Stimulated activated CD8-positive, alpha-beta memory T cell treated with anti-CD3 and anti-CD28 coated beads, Interleukin-7, amount 100 ng/mL, for 24 hours (primary cell): Measurements from ENCODE around the gene HES5.

Experiments
- DNase-seq: peaks from one replicate; pipeline ENCODE4 v3.0.0-alpha.2; 2020; ENCODE audit warnings: low read depth

HES5 gene

DNA sequence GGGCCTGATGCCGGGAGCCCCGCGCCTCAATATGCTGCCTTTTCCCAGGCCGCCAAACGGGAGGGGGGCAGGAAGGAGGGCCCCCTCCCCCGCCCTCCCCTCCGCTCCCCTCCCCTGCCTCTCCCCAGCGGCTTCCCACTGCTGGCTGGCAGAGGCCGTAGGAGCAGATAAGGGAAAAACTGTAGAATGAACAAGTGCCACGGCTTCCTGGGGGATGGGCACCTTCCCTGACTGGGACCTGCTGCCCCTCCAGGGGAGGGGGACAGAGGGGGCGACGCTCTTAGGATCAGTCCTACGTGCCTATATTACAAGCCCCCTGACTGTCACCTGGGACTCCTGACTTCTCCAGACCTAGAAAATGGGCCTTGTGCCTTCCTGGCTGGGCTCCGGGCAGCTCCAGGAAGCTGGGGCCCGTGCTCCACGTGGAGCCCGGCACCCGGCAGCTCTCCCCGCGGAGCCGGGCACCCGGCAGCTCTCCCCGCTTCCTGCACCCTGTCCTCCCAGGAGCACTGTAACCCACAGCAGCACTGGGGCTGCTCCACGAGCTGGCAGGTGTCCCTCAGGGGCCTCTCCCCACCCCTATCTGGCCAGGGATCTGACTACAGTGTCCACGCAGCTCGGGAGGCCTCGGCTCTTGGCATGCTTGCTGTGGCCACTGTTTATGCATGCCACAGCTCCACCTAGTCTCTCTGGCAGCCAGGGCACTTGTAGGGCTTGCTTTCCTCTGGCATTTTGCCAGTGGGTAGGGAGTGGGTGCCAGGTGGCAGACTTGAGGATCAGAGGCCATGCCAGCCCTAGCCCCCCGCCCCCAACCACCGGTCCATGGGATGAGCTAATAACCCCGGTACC lies 674 bp upstream of the HES5 start:
- DNase-seq = no peak

GRCh38 chr1:2528966-2529783 lies 888 bp downstream of the HES5 start:
- no peak for DNase-seq

DNA sequence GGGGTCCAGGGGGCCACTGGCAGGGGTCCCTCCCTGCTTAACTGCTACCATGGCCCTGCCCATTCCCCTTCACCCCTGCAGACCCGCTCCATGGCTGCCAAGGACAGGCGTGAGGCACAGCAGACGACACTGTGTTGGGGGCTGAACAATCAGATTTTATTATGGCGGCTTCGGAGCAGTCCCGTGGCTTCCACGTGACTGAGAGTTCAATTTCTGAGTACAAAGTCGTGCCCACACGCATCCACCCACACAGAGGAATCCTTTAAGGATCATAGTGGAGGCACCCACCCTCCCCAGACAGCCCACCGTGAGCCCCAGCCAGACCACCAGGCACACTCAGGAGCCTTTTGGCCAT lies 1.5 kb downstream of the HES5 start:
- no peak for DNase-seq

GRCh38 chr1:2528016-2528415 lies 2.0 kb downstream of the HES5 start:
- DNase-seq = no peak

- DNase-seq = no peak
Measured at GRCh38 chr1:2527556-2527860, 2.6 kb downstream of the HES5 start.

DNA sequence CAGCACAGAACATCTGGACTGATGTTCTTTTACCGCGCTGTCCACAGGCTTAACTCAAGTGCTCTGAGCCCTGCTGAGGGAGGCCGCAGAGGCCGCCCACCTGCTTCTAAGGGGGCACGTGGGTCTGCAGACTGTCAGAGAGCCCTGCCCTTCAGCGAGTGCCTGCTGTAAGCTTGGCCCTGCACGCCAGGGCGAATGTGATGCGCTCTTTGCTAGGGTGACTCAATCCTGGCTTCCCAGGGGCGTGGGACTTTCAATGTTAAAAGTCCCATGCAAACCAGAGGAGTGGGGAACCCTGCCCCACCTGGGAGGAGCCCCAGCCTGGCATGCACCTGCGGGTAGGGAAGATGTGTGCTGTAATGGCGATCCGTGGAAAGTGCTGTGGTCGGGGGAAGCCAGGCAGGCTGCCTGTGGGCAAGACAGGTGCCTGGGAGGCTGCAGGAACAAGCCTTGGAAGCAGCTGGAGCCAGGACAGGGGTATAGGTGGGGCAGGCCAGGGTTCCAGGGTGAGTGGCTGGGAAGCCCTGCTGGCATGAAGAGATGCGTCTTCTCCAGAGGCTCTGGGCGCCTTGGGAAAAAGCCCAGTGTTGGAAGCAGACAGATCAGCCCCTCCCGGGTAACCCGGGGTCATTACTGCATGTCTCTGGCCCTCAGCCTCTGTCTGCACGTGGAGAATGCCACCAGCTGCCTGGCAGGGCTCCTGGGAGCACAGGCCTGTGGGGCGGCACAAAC lies 3.1 kb downstream of the HES5 start:
- DNase-seq = no peak

DNA sequence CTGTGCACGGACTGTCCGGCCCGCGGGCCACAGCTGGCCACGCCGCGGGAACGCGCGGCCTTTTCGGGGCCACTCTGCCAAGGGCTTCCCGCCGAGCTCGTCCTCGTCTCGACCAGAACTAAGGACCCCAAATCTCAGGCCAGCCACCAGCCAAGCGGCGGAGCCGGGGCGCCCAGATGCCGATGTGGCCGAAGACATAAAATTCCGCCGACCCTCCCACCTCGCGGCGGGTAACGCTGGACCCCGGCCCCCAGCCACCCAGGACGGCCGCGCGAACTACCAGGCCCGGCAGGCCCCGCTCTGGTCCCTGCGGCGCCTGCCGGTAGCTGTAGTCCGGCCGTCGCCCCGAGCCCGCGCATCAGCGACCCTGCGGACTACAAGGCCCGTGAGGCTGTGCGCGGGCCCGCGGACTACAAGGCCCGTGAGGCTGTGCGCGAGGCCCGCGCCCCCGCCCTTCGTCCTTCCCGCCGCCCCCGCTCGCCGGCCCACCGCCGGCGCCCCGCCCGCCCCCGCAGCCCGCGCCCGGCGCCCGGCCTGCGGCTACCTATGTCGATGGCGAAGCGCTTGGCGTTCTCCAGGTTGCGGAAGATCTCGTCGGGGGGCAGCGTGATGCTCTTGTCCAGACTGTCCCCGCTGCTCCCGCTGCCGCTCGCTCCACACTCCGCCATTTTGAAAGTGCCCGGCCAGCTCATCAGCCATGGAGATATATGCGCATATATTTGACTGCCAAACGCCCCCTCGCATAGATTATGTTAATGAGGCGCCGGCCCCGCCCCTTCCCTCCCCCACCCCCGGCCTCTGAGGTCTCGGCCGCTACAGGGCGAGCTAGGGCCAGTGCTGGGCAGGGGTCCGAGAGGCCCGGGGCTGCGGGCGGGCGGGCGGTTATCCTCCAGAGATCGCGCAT lies 3.9 kb downstream of the HES5 start, which contains the start of gene PANK4:
Gene PANK4 (minus strand): TSS at position 677 of the 904 bp plus-strand sequence. CDS start 9 bp downstream, at position 668.
- no peak for DNase-seq

GRCh38 chr1:2525572-2525919 lies 4.5 kb downstream of the HES5 start:
- no peak for DNase-seq

DNA sequence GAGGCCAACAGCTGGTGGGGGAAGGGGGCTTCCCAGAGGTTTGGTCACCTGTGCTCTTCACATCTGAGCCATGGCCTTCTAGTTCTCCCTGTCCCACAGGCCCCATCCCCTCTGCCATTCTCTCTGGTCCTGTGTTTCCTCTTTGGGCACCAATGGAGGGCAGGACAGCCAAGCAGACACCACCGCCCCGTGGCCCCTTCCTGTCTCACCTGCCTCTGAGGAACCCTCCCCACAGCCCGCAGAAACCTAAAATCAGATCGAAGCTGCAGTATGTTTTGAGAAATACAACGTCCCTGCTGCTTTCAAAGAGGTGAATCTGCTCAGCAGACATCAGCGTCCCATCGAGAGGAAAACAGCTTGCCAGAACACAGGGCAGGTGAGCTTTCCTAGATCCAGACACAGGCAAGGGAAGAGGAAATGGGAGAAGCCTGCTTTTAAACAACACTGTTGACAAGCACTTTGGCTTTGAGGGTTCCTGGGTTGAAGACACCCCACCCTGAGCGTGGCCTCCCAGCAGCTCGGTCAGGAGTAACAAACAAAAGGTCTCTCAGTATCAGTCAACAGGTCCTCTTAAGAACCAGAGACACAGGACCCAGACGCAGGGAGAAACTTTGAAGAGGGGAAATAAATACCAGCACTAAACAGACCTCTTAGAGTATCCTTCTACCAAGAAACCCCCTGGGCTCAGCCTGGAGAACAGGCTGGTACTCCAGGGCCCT lies 6.0 kb downstream of the HES5 start:
- DNase-seq = no peak

GRCh38 chr1:2523191-2523890 lies 6.7 kb downstream of the HES5 start:
- no peak for DNase-seq

DNA sequence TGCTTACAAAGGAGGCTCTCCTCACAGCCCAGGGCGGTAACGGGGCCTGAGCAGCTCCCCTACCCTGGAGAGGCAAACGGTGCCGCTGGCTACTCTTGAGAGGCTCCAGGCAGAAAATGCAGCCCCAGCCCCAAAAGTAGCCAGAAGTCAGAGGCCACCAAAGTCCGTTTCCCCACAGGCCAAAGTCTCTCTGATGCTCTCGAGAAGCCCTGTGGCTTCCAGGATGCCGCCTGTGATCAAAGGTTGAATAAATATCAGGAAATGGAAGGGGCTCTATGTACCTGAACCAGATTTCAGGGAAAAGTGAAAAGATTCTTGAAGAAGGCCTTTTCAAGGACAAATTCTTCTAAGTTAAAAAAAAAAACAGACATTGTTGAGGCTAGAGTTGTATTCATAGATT lies 7.8 kb downstream of the HES5 start:
- DNase-seq = no peak

GRCh38 chr1:2520806-2521205 lies 9.3 kb downstream of the HES5 start:
- DNase-seq = no peak

DNA sequence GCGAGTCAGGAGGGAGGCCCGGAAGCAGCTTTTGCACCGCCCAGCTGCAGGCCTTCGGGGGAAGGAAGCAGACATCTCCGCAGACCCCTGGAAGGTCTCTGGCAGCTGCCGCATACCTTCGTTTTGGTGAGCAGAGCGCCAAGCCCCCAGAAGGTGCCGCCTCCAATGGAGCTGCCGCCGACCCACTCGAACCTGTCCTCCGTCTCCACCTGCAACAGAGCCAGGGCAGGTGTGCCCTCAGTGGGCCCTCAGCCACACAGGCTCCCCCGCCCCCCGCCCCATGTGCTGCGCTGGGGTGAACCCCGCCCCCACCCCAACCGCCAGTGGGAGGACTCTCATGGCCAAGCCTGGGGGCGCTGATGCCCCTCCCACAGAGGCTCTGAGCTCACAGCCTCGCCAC lies 9.9 kb downstream of the HES5 start:
- no peak for DNase-seq

DNA sequence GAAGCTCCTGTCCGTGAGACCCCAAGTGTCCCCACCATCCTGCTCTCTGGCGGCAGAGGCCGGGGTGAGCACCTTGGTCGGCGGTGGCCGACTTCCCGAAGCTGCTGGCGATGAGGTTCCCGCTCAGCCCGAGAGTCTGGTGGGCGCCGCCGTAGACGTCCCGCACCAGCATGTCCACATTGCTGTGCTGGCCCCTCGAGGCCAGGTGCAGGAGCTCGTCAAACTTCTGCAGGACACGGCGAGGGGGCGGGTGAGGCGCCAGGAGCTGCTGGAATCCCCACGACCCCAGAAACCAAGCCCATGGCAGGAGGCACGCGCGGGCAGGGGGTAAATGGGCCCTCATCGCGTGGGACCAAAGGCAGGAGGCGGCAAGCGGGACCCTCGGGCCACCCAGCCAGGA lies 10.3 kb downstream of the HES5 start:
- no peak for DNase-seq

GRCh38 chr1:2519029-2519685 lies 10.9 kb downstream of the HES5 start:
- no peak for DNase-seq

GRCh38 chr1:2518528-2518927 lies 11.5 kb downstream of the HES5 start:
- DNase-seq = no peak

GRCh38 chr1:2517966-2518365 lies 12.1 kb downstream of the HES5 start:
- no peak for DNase-seq

DNA sequence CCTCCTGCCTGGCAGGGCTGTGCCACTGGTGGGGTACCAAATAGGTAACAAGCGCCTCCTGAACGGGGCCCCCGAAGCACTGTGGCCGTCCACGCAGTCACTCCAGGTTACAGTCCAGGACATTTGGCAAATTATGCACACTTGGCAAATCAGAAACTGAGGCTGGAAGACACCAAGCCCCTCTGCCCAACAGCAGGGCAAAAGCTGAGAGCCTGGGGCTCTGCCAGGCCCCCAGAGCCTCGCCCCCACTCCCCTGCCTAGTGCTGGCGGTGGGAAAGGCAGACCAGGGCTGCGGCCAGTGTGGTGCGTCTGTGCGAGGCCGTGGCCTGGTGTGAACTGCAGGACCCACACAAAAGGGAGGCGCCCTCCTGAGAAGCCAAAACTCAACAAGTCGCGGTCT lies 13.1 kb downstream of the HES5 start:
- no peak for DNase-seq

DNA sequence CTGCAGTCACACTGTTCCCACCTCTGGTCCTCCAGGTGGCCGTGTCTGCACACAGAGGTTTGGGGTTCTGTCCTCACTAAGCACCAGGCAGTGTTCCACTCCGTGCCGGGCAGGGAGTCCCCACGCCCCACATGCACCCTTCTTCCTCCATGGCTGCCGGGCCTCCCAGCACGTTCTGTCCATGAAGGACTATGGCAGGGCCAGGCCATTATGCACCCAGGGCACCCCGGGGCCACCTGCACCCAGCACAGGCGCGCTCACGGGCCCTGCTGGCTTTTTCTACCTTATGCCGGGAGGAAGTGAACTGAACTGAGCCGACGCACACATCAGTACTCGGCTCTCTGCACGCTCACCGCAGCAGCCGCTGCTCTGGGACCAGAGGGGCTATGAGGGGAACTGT lies 13.9 kb downstream of the HES5 start:
- no peak for DNase-seq

GRCh38 chr1:2515763-2516080 lies 14.3 kb downstream of the HES5 start:
- DNase-seq = no peak
